ENCODE results near the gene GGNBP2. TPM values are rescaled to one million over a fixed set of nuclear protein-coding genes. Genes with fewer than 3 reads are reported as not detected.

GGNBP2 gene
- total and polyA plus RNA-seq, 2 of the 8 experiments (the other 6 are each of a cell fraction or from before 2014, with no cell fraction given): 29.2 to 35.8 TPM

DNA sequence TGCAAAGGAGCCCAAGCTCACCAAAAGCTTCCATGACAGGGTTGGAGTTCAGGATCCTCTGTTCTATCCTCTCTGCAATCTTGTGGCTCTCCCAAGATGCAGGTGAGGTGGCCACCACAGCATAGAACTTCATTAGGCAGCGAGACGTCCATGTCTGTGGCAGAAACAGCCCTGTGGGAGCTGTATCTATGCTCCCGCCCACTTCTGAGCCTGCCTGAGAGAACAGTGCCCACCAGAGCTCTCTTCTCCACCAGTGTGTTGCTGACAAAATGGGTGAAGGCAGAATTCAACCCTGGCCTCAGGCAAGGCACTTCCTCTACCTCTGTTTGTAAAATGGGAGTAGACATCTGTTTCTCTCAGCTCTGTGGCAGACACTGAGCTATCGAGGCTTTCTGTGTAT lies 28.9 kb upstream of the GGNBP2 start:
- TF ChIP-seq, protein P1, sequence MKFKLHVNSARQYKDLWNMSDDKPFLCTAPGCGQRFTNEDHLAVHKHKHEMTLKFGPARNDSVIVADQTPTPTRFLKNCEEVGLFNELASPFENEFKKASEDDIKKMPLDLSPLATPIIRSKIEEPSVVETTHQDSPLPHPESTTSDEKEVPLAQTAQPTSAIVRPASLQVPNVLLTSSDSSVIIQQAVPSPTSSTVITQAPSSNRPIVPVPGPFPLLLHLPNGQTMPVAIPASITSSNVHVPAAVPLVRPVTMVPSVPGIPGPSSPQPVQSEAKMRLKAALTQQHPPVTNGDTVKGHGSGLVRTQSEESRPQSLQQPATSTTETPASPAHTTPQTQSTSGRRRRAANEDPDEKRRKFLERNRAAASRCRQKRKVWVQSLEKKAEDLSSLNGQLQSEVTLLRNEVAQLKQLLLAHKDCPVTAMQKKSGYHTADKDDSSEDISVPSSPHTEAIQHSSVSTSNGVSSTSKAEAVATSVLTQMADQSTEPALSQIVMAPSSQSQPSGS (IDR thresholded peaks at IDR 0.05; ENCODE audit: low read length): no peak
- TF ChIP-seq, protein P2, sequence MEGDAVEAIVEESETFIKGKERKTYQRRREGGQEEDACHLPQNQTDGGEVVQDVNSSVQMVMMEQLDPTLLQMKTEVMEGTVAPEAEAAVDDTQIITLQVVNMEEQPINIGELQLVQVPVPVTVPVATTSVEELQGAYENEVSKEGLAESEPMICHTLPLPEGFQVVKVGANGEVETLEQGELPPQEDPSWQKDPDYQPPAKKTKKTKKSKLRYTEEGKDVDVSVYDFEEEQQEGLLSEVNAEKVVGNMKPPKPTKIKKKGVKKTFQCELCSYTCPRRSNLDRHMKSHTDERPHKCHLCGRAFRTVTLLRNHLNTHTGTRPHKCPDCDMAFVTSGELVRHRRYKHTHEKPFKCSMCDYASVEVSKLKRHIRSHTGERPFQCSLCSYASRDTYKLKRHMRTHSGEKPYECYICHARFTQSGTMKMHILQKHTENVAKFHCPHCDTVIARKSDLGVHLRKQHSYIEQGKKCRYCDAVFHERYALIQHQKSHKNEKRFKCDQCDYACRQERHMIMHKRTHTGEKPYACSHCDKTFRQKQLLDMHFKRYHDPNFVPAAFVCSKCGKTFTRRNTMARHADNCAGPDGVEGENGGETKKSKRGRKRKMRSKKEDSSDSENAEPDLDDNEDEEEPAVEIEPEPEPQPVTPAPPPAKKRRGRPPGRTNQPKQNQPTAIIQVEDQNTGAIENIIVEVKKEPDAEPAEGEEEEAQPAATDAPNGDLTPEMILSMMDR (IDR thresholded peaks at IDR 0.05; ENCODE audit: control extremely low read depth in 1 of 3, insufficient read depth in 1 of 3, low read depth in 1 of 3, low read length in 3 of 3): no peak
- no peak for TF ChIP-seq HDAC2 (IDR thresholded peaks at IDR 0.05; ENCODE audit: borderline replicate concordance in 1 of 2, low read depth in 2 of 2, low read length in 2 of 2)
- no peak for TF ChIP-seq FOSL1 (IDR thresholded peaks at IDR 0.05; ENCODE audit: insufficient read depth, low read depth, low read length)
- no peak for TF ChIP-seq SP1 (IDR thresholded peaks at IDR 0.05; ENCODE audit: low read depth, low read length)
- TF ChIP-seq RFX5 (IDR thresholded peaks at IDR 0.05; ENCODE audit: borderline replicate concordance, low read depth, low read length): no peak
- peak in 1 of 2 experiments; percentile 31; a peak in 1 of 3 replicates for TF ChIP-seq POLR2A (IDR thresholded peaks at IDR 0.05; ENCODE audit: control extremely low read depth in 1 of 2, low read depth in 2 of 2, low read length in 2 of 2)

More for the DNA sequence above, 28.9 kb upstream of the GGNBP2 start:
- Histone ChIP-seq H2BK12ac (ENCODE audit: low read depth, low read length) (no peak overlapping the region), H3K4me2 (ENCODE audit: insufficient read depth in 1 of 2, low read depth in 2 of 2, low read length in 2 of 2) (no peak overlapping the region), H3K9ac (replicated peaks in 1 of 4; ENCODE audit: extremely low read depth in 1 of 4, low read depth in 3 of 4, low read length in 3 of 4) (no peak overlapping the region), H3K27ac (ENCODE audit: low read depth, low read length) (no peak overlapping the region), H3K18ac (ENCODE audit: extremely low read depth, low read length) (no peak overlapping the region), H4K20me1 (replicated peaks in 1 of 2; ENCODE audit: control insufficient read depth in 1 of 2, insufficient read depth in 2 of 2, low read length in 2 of 2) (peaks cover 7 to 8% of the 10 kb centered on the region in 2 experiments), H3K9me3 (ENCODE audit: insufficient read depth in 2 of 2, low read depth in 1 of 2, low read length in 1 of 2) (no peaks in the 10 kb centered on the region), H2BK120ac (replicated peaks; ENCODE audit: low read depth, low read length) (no peak overlapping the region), H3K4me1 (replicated peaks in 1 of 4; ENCODE audit: control insufficient read depth in 3 of 4, insufficient read depth in 4 of 4, low read length in 3 of 4) (no peaks in the 10 kb centered on the region), H3K4me3 (ENCODE audit: extremely low read depth in 1 of 4, insufficient read depth in 2 of 4, low read depth in 3 of 4, low read length in 4 of 4) (no peak overlapping the region), H3K79me2 (ENCODE audit: control insufficient read depth in 1 of 2, insufficient read depth in 2 of 2, low read length in 2 of 2) (no peaks in the 10 kb centered on the region), H3K23ac (ENCODE audit: insufficient read length) (no peak overlapping the region), H3K79me1 (ENCODE audit: low read depth, low read length) (no peaks in the 10 kb centered on the region), H3K14ac (ENCODE audit: insufficient read length) (no peak overlapping the region), H3K4ac (replicated peaks; ENCODE audit: insufficient read length, low read depth, low read length) (no peak overlapping the region), H3K56ac (replicated peaks; ENCODE audit: insufficient read length, low read depth, low read length) (no peak overlapping the region), H3K23me2 (ENCODE audit: low read depth, low read length) (no peaks in the 10 kb centered on the region), H2BK15ac (ENCODE audit: low read length) (no peak overlapping the region), H4K5ac (ENCODE audit: insufficient read length, low read depth, low read length) (no peak overlapping the region), H2BK20ac (ENCODE audit: low read length) (no peak overlapping the region), H4K8ac (ENCODE audit: extremely low read depth, insufficient read depth, low read length) (no peak overlapping the region), H2AK5ac (ENCODE audit: low read depth, low read length) (no peak overlapping the region), H4K91ac (replicated peaks; ENCODE audit: insufficient read length, low read length) (no peak overlapping the region), H2BK5ac (ENCODE audit: low read depth, low read length) (no peak overlapping the region), H3K36me3 (ENCODE audit: control insufficient read depth in 2 of 4, insufficient read depth in 4 of 4, low read length in 3 of 4) (peaks cover 19 to 82% (median 36%) of the 10 kb centered on the region in 4 experiments), H2AFZ (ENCODE audit: low read length) (no peak overlapping the region), H3K27me3 (replicated peaks in 1 of 4; ENCODE audit: control insufficient read depth in 3 of 4, extremely low read depth in 1 of 4, insufficient read depth in 3 of 4, low read length in 3 of 4) (no peaks in the 10 kb centered on the region)
- 84% methylated on average over 4 of the region's 4 CpGs; no CpG with 5 or more reads in 1 of the 2 experiments for WGBS, 2 experiments (ENCODE audit: extremely low coverage in 1 of 2, insufficient coverage in 1 of 2, insufficient read length in 1 of 2, insufficient replicate concordance in 2 of 2, low coverage in 1 of 2, low lambda C conversion rate in 2 of 2, missing lambda C conversion rate in 1 of 2)
- FAIRE-seq (no peak), DNase-seq (ENCODE audit: low read depth in 1 of 2, low spot score in 2 of 2) (no peak)
- POLR2A ChIA-PET (ENCODE audit: partially characterized antibody): interaction anchor here (1.2 to 13.9 kb wide), 6 partner anchors 10 to 28 kb away, joined by 5 to 205 read pairs (median 42); partner anchors contain the start of gene MYO19
- CTCF ChIA-PET (ENCODE audit: partially characterized antibody): interaction anchor here (0.6 to 1.1 kb wide), 3 partner anchors 33 to 903 kb away, joined by 3 to 4 read pairs (median 3); no protein-coding TSS in a partner anchor
